A172 (cell line): Measurements from ENCODE around the gene SEC24C. TPM values are rescaled to one million over a fixed set of nuclear protein-coding genes. Genes with fewer than 3 reads are reported as not detected.

Experiments used
- DNase-seq: peaks from one replicate; pipeline ENCODE4 v3.0.0-alpha.2; 2015; ENCODE audit warnings: low spot score
- total RNA-seq: library from RNA; depleted of rRNA; stranded (reverse); fragments of >200 nt; shearing (Covaris generic); gene quantifications from 2 replicates; pipeline ENCODE4 v1.2.3, GENCODE V29; 2014; rRNA removed

Gene SEC24C
- total RNA-seq, 1 experiment from 2014 or later, result 79.0 TPM

DNA sequence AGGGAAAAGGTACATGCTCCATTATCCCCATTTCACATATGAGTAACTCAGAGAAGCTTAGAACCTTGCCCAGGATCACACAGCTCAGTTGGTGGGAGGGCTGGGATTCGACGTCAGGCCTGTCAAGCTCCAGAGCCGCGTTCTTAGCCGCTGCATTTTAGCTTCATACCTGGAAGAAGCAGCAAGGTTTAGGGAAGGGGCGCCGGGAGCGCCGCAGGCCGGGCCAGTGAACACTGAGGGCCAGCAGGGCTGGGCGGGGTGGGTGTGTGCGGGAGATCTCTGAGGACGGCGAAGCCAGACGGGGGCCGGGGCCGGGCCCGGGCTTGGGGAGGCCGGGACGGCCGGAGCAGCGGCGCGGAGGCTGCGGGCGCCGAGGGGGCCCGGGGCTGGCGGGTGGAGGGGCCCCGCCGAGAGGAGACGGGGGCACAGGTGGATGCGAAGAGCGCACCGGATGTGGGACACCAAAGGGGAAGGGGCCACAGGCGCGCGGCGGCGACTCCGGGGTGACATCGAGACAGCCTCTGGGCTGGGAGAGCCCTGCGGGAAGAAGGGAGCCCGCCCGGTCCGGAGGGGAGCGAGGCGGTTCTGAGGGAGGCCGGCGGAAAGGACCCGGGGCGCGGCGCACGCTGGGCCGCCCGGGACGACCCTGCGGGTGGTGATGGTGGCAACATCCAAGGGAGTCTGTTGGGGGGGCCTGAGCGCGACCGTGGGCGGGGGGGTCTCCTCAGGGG is 66.7 kb downstream of the SEC24C start:
- DNase-seq, result no peak

GRCh38 chr10:73812657-73813056 is 68.5 kb downstream of the SEC24C start:
- DNase-seq, result no peak

DNA sequence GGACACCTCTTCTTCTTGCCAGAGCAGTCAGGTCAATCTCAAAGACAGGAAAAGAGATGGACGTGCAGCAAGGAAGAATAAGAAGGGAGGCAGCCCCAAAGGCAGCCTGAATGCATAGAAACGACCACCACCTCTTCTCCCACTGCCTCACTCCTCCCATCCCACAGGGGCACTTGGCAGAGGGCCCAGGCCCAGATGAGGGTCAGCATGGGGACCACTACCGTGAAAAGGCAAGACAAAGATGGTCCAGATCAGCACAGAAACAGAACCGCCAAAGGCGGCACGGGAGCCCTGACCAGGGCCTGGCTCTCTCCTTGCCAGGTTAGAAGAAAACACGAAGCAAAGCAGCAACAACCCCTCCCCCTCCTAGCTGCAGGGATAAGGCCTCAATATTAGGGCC is 69.2 kb downstream of the SEC24C start:
- no peak for DNase-seq

DNA sequence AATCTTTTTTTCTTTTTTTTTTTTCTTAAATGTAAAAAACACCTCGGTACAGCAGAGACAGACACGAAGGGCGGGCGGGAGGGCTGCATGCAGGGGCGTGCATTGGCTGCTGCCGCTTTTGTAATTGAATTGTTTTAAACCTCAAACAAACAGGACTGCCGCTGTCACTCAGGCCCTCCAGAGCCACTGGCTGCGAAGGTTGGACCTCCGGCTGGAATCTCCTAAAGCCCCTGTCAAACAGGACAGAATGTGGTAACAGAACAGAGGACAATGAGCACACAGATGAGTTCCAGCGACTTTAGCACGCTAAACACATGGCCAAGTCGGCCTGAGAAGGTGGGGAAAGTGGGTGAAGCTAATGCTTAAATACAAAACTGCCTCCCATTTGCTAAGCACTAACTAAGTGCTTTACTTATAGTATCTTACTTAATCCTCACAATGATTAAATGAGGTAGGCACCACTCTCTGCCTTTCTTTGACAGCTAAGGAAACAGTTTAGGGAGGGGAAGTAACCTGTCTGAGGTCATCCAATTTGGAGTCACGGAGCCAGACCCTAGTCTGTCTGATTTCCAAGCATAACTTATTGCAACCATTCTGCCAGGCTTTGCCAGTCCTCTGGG is 70.2 kb downstream of the SEC24C start:
- no peak for DNase-seq

DNA sequence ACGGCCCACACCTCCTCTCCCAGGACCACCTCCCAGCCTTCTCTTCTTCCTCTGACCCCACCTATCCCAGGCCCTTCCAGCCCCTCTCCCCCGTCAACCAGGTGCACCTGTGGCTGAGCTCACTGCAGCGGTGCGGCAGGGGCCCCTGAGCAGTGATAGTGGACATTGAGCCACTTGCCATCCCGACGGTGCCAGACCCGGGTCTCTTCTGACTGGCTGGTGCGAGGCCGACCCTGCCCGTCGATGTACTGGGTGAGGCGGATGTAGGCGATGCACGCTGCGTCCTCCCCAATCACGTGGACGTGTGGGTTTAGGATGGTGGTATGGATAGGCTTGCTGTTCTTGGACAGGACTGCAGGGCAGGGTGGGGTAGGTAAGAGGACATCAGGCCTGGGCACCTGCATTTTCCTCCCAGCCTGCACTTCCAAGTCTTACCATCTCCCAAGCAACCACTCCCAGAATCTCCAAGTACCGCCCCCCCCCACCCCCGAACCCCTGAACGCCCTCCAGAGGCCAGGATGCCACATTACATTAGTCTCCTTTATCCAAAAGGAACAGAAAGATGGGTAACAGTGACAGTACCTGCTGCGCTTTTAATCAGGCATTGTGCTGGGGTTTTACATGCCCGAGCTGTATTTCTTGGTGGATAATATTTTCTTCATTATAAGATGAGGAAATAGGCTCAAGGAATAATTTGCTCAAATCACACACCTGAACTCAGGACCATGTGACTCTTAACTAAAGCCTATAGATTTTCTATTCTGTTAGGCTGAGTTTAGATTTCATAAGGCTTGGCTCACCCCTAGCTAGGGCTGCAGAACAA is 70.9 kb downstream of the SEC24C start:
- no peak for DNase-seq

- DNase-seq, result no peak
These were observed 71.5 kb downstream of the SEC24C start for GRCh38 chr10:73815719-73816030.

DNA sequence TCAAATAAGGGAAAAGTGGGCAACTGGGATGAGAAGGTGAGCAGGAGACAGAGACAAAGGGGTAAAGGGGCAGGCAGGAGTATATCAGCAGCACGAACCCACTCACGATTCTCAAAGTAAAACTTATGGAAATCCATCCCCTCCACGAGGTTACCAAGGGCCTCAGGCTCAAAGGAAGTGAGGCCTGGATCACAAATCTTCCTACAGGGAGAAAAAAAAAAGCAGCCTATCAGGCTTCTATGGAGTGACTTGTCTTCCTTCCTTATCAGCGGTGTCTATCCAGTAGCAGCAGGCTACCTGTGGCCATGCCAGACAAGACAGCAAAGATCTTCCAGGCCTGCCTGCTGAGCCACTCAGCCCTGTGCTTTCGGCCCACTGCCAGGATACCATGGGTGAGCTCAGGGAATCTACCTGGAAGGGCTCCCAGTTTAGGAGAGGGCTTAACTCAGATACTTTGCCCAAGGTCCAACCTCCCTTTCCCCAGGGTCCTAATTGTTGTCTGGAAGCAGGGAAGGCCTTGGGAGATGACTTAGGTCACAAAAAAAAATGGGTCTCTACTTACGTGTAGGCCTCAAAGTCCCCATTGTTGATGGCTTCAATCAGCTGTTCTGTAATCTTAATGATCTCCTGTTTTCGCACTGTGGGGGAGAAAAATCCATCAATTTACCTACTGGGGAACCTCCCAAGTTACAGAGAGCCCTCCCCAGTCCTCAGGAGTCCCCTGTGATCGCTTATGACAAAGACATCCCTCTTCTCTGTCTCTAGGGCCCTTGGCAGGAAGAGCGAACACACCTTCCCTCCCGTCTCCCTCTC is 73.0 kb downstream of the SEC24C start:
- peak; percentile 46 for DNase-seq

DNA sequence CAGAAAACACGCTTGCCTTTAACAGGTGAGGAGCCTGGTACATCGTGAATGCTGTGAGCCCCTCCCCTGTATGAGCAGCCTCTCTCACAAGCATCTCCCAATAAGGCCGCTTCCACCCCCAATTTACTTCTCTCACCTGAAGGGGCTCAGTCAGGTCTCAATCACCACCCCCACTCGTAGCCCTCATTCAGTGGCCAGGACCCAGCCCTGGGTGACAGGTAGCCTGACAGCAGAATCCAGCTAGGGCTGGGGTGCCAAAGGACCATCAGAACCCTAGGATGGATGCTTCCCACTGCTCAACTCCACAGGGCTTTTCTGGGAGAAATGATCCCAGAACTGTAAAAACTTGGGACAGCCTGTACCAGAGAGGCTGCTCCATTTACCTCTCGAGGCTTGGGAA is 73.7 kb downstream of the SEC24C start:
- no peak for DNase-seq

GRCh38 chr10:73818402-73818801 is 74.2 kb downstream of the SEC24C start:
- no peak for DNase-seq

- DNase-seq, result no peak
These were observed 74.9 kb downstream of the SEC24C start for GRCh38 chr10:73819081-73819480.

DNA sequence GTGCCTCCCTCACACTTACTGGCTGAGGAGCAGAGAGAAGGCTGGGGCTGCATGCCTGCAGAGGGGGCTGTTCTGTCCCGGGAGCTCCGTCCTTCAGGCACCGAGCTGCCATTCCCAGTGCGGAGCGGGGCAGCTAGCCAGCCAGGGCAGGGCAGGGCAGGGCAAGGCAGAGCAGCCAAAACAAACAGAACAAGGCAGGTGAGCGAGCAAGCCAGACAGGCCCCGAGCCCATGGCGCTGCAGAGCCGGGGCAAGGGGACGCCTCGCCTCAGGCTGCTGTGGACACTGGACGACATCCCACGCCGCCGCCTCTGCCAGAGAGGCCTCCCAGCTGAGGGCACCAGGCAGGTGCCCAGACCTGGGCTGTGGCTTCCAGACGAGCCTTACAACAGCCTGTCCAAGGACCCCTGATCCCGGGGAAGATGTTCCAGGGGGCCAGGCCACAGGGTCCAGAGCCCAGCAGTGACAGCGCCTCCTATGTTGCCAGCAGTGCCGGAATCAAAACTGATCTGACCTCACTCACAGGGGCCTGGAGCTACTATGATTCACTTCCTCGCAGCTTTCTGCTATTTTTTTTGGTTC is 75.4 kb downstream of the SEC24C start:
- DNase-seq, result no peak

Other genes starting within 250 kb of the SEC24C start
- gene PPP3CB, start 248.3 kb upstream of the SEC24C start, total RNA-seq, result 17.2 and 17.6 TPM in 2 replicates
- gene USP54, start 153.0 kb upstream of the SEC24C start, total RNA-seq, result 28.7 and 32.3 TPM in 2 replicates
- gene MYOZ1, start 102.9 kb upstream of the SEC24C start, total RNA-seq, result 1.1 TPM in 1 of 2 replicates, not detected in the other
- 0.14 TPM in 1 of 2 replicates, not detected in the other for gene SYNPO2L, start 88.3 kb upstream of the SEC24C start, total RNA-seq
- gene AGAP5, start 46.3 kb upstream of the SEC24C start, total RNA-seq, result 2.2 and 3.2 TPM in 2 replicates
- gene CHCHD1, start 37.7 kb downstream of the SEC24C start, total RNA-seq, result 77.6 and 90.0 TPM in 2 replicates
- 32.3 and 47.9 TPM in 2 replicates for gene ZSWIM8, start 41.2 kb downstream of the SEC24C start, total RNA-seq
- gene NDST2, start 67.2 kb downstream of the SEC24C start, total RNA-seq, result 12.2 and 13.5 TPM in 2 replicates
- gene CAMK2G, start 130.2 kb downstream of the SEC24C start, total RNA-seq, result 36.6 and 38.5 TPM in 2 replicates
- 6.7 and 8.9 TPM in 2 replicates for gene PLAU, start 166.8 kb downstream of the SEC24C start, total RNA-seq